Muscle of arm (tissue), 12 donors: Measurements from ENCODE around the gene ZNF362. TPM values are rescaled to one million over a fixed set of nuclear protein-coding genes. Genes with fewer than 3 reads are reported as not detected.

ENCODE experiments used
- DNase-seq: peaks from one replicate; pipeline ENCODE4 v3.0.0-alpha.2; 2013
- polyA plus RNA-seq, 12 donors: library from polyadenylated mRNA; unstranded; fragments of 120-200 nt; gene quantifications; one replicate each; pipeline ENCODE4 v1.2.1, GENCODE V29; 2013; ENCODE audit not compliant: insufficient read length in 12 of 12

Gene ZNF362
- polyA plus RNA-seq, 12 donors: 27.4 to 74.5 (median 33.1) TPM; not detected in 1

GRCh38 chr1:33267468-33268205 is 11.3 kb downstream of the ZNF362 start:
- DNase-seq: no peak

GRCh38 chr1:33268457-33268856 is 12.2 kb downstream of the ZNF362 start:
- no peak for DNase-seq

GRCh38 chr1:33268927-33269610 is 12.8 kb downstream of the ZNF362 start:
- no peak for DNase-seq

- no peak for DNase-seq
Measured at GRCh38 chr1:33269621-33270020, 13.3 kb downstream of the ZNF362 start.

GRCh38 chr1:33270379-33270778 is 14.1 kb downstream of the ZNF362 start:
- no peak for DNase-seq

- DNase-seq: no peak
Measured at GRCh38 chr1:33270808-33271465, 14.6 kb downstream of the ZNF362 start.

- no peak for DNase-seq
Measured at GRCh38 chr1:33271666-33272505, 15.6 kb downstream of the ZNF362 start.

GRCh38 chr1:33272509-33272908 is 16.2 kb downstream of the ZNF362 start:
- DNase-seq: no peak

- no peak for DNase-seq
Measured at GRCh38 chr1:33272930-33273329, 16.6 kb downstream of the ZNF362 start.

- no peak for DNase-seq
Measured at GRCh38 chr1:33273406-33273805, 17.1 kb downstream of the ZNF362 start.

GRCh38 chr1:33273961-33274371 is 17.7 kb downstream of the ZNF362 start:
- no peak for DNase-seq

GRCh38 chr1:33274446-33274845 is 18.2 kb downstream of the ZNF362 start:
- DNase-seq: no peak

- no peak for DNase-seq
Measured at GRCh38 chr1:33275195-33275594, 18.9 kb downstream of the ZNF362 start.

GRCh38 chr1:33275706-33276572 is 19.6 kb downstream of the ZNF362 start:
- DNase-seq: no peak

GRCh38 chr1:33276573-33277298 is 20.4 kb downstream of the ZNF362 start:
- no peak for DNase-seq

- no peak for DNase-seq
Measured at GRCh38 chr1:33277488-33278084, 21.3 kb downstream of the ZNF362 start.

GRCh38 chr1:33280091-33280661 is 23.9 kb downstream of the ZNF362 start:
- DNase-seq: no peak

- DNase-seq: no peak
Measured at GRCh38 chr1:33281554-33282303, 25.4 kb downstream of the ZNF362 start.

GRCh38 chr1:33282791-33283190 is 26.5 kb downstream of the ZNF362 start:
- no peak for DNase-seq
